K562 (cell line): ENCODE measurements around the gene FAM174C. TPM values are rescaled to one million over a fixed set of nuclear protein-coding genes. Genes with fewer than 3 reads are reported as not detected.

Experiments used
- ATF1 ChIP-seq, 2 experiments: fragments of 450-650 bp in 1 of 2; IDR thresholded peaks; 2 replicates each; pipeline ENCODE4 v1.6.1; 2016; ENCODE audit warnings: missing compliant biosample characterization in 1 of 2, missing genetic modification characterization in 1 of 2
- FOXJ3 ChIP-seq: sonication (generic); formaldehyde crosslinking; IDR thresholded peaks from 2 replicates; pipeline ENCODE4 v1.4.0; 2020; ENCODE audit warnings: mild to moderate bottlenecking, missing genetic modification reagents
- HDAC1 ChIP-seq, 2 experiments: fragments of 450-650 bp; IDR thresholded peaks; 2 replicates each; pipeline ENCODE4 v1.6.1; 2016 to 2017; ENCODE audit warnings: inconsistent platforms in 1 of 2, mild to moderate bottlenecking in 1 of 2, moderate library complexity in 1 of 2
- KAT7 ChIP-seq: sonication (generic); formaldehyde crosslinking; IDR thresholded peaks from 2 replicates; pipeline ENCODE4 v1.8.0; 2022; ENCODE audit warnings: missing genetic modification reagents, mild to moderate bottlenecking, borderline replicate concordance
- MCM2 ChIP-seq: fragments of 450-650 bp; IDR thresholded peaks from 2 replicates; pipeline ENCODE4 v1.6.1; 2017; ENCODE audit warnings: low read depth, mild to moderate bottlenecking
- NRF1 ChIP-seq, 2 experiments: fragments of 450-650 bp; IDR thresholded peaks in 1 of 2; conservative IDR thresholded peaks in 1 of 2; 2 replicates each; pipeline ENCODE4 v1.6.1; 2014; ENCODE audit warnings: mild to moderate bottlenecking in 2 of 2
- RBM17 ChIP-seq: fragments of 200-400 bp; formaldehyde crosslinking; IDR thresholded peaks from 2 replicates; pipeline ENCODE4 v1.6.1; 2017; ENCODE audit warnings: low read depth, mild to moderate bottlenecking, low read length, borderline replicate concordance
- SP1 ChIP-seq: sonication (generic); formaldehyde crosslinking; IDR thresholded peaks from 2 replicates; pipeline ENCODE4 v1.8.1; 2022; ENCODE audit warnings: mild to moderate bottlenecking, missing genetic modification reagents
- WHSC1 ChIP-seq: IDR thresholded peaks from one replicate; pipeline ENCODE4 v1.6.1; 2012; ENCODE audit warnings: low read length, control low read depth, inconsistent platforms
- ZFX ChIP-seq: sonication (generic); formaldehyde crosslinking; IDR thresholded peaks from 2 replicates; pipeline ENCODE4 v1.8.0; 2022; ENCODE audit warnings: mild to moderate bottlenecking, missing genetic modification reagents, moderate library complexity
- ZKSCAN1 ChIP-seq: fragments of 150-350 bp; IDR thresholded peaks from 2 replicates; pipeline ENCODE4 v1.6.1; 2016; ENCODE audit warnings: low read depth, low read length
- ZNF124 ChIP-seq: sonication (generic); formaldehyde crosslinking; IDR thresholded peaks from 2 replicates; pipeline ENCODE4 v1.8.1; 2022; ENCODE audit warnings: missing genetic modification reagents
- polyA plus RNA-seq, 8 experiments: library from polyadenylated mRNA; depleted of rRNA in 4 of 8; stranded (reverse) in 5 of 8; unstranded in 3 of 8; fragments of >200 nt; fragmentation: Nextera tagmentation in 2 of 8; fragmentation: Illumina TruSeq in 1 of 8; extraction: Ambion mirVana in 2 of 8; extraction: Trizol in 1 of 8; gene quantifications; 2 replicates each; pipeline versions ENCODE4 v1.2.1 to v1.2.3, GENCODE V29; 2011 to 2014; ENCODE audit warnings: inconsistent platforms in 1 of 8, missing spikeins in 1 of 8
- total RNA-seq, 7 experiments: library from RNA; depleted of rRNA in 6 of 7; stranded (reverse); fragments of >200 nt in 6 of 7; fragmentation: Illumina TruSeq in 2 of 7; extraction: Trizol in 2 of 7; gene quantifications; 2 replicates each; pipeline versions ENCODE4 v1.2.1 to v1.2.3, GENCODE V29; 2011 to 2021; ENCODE audit warnings: low replicate concordance in 1 of 7
- TF ChIP-seq, protein P1 (sequence below): sonication (generic); formaldehyde crosslinking; IDR thresholded peaks from 2 replicates; pipeline ENCODE4 v1.8.0; 2022; ENCODE audit warnings: missing genetic modification reagents, mild to moderate bottlenecking, moderate library complexity, borderline replicate concordance
- TF ChIP-seq, protein P2 (sequence below): IDR thresholded peaks from 2 replicates; pipeline ENCODE4 v1.6.1; 2014; ENCODE audit warnings: antibody characterized with exemption
- TF ChIP-seq, protein P3 (sequence below): sonication (generic); formaldehyde crosslinking; IDR thresholded peaks from 2 replicates; pipeline ENCODE4 v1.8.0; 2023; ENCODE audit warnings: mild to moderate bottlenecking, missing genetic modification reagents
- TF ChIP-seq, protein P4 (sequence below): fragments of 450-650 bp; IDR thresholded peaks from 2 replicates; pipeline ENCODE4 v1.6.1; 2017; ENCODE audit warnings: antibody characterized with exemption

The FAM174C gene
- total and polyA plus RNA-seq, 9 of the 15 experiments (the other 6 are each of a cell fraction or from before 2014, with no cell fraction given): 0.66 to 89.6 (median 20.3) TPM

DNA sequence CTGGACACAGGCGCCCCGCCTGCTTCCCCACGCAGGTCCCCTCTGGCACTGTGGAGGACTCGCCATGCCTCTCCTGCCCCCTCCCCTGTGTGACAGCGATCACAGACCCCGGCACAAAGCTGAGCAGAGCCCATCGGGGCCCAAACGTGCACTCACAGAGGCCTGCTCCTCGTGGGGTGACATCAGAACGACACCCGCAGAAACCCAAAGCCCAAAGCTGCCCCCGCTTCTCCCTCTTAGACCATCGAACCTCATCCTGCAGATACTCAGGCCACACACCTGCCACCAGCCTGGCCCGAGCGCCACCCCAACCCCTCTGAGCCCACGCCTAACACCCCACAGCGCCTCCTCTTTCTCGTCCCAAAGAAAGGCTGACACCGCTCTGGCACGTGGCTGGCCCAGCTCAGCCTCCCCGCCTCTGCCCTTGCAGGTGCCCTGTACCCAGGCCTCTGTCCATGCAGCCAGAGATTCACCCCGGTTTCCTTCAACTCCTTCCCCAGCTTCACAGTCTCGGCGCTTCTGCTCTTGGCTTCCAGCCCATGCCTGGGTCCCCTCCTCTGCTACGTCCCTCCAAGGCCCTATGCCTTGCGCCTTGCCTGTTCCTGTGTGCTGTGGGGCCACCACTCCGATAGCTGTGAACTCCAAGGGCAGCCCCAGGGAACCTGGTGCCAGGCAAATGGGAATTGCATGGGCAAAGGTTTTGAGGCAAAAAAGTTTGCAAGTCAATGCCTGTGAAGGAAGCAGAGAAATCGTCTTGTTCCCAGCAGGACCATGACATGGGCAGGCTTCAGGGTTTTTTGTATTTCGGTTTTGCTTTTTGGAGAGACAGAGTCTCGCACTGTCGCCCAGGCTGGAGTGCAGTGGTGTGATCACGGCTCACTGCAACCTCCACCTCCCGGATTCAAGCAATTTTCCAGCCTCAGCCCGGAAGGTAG lies 36.7 kb upstream of the FAM174C start (continued):
- TF ChIP-seq, protein P1, sequence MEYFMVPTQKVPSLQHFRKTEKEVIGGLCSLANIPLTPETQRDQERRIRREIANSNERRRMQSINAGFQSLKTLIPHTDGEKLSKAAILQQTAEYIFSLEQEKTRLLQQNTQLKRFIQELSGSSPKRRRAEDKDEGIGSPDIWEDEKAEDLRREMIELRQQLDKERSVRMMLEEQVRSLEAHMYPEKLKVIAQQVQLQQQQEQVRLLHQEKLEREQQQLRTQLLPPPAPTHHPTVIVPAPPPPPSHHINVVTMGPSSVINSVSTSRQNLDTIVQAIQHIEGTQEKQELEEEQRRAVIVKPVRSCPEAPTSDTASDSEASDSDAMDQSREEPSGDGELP (CRISPR knock-in tag): 0 out of 2 replicates have a peak, but pooled peaks have one; percentile 6
- TF ChIP-seq SP1 (CRISPR knock-in tag) (0 out of 2 replicates have a peak, but pooled peaks have one; percentile 13), HDAC1 (IDR thresholded peaks at IDR 0.05) (no peak), ZKSCAN1 (no peak), WHSC1 (no peak), MCM2 (no peak), ATF1 (CRISPR knock-in tag; IDR thresholded peaks at IDR 0.05) (no peak), ATF1 (tag; IDR thresholded peaks at IDR 0.05) (no peak), FOXJ3 (CRISPR knock-in tag) (no peak), NRF1 (conservative IDR thresholded peaks at IDR 0.05 in 1 of 2, IDR thresholded peaks at IDR 0.05 in 1 of 2) (no peak), RBM17 (no peak), ZNF124 (CRISPR knock-in tag) (no peak), ZFX (CRISPR knock-in tag) (peak; percentile 29; the same call in 1 of the 2 replicates), KAT7 (CRISPR knock-in tag) (no peak)
- TF ChIP-seq, protein P2, sequence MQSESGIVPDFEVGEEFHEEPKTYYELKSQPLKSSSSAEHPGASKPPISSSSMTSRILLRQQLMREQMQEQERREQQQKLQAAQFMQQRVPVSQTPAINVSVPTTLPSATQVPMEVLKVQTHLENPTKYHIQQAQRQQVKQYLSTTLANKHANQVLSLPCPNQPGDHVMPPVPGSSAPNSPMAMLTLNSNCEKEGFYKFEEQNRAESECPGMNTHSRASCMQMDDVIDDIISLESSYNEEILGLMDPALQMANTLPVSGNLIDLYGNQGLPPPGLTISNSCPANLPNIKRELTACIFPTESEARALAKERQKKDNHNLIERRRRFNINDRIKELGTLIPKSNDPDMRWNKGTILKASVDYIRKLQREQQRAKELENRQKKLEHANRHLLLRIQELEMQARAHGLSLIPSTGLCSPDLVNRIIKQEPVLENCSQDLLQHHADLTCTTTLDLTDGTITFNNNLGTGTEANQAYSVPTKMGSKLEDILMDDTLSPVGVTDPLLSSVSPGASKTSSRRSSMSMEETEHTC: no peak
- TF ChIP-seq, protein P3, sequence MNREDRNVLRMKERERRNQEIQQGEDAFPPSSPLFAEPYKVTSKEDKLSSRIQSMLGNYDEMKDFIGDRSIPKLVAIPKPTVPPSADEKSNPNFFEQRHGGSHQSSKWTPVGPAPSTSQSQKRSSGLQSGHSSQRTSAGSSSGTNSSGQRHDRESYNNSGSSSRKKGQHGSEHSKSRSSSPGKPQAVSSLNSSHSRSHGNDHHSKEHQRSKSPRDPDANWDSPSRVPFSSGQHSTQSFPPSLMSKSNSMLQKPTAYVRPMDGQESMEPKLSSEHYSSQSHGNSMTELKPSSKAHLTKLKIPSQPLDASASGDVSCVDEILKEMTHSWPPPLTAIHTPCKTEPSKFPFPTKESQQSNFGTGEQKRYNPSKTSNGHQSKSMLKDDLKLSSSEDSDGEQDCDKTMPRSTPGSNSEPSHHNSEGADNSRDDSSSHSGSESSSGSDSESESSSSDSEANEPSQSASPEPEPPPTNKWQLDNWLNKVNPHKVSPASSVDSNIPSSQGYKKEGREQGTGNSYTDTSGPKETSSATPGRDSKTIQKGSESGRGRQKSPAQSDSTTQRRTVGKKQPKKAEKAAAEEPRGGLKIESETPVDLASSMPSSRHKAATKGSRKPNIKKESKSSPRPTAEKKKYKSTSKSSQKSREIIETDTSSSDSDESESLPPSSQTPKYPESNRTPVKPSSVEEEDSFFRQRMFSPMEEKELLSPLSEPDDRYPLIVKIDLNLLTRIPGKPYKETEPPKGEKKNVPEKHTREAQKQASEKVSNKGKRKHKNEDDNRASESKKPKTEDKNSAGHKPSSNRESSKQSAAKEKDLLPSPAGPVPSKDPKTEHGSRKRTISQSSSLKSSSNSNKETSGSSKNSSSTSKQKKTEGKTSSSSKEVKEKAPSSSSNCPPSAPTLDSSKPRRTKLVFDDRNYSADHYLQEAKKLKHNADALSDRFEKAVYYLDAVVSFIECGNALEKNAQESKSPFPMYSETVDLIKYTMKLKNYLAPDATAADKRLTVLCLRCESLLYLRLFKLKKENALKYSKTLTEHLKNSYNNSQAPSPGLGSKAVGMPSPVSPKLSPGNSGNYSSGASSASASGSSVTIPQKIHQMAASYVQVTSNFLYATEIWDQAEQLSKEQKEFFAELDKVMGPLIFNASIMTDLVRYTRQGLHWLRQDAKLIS (CRISPR knock-in tag): no peak
- TF ChIP-seq, protein P4, sequence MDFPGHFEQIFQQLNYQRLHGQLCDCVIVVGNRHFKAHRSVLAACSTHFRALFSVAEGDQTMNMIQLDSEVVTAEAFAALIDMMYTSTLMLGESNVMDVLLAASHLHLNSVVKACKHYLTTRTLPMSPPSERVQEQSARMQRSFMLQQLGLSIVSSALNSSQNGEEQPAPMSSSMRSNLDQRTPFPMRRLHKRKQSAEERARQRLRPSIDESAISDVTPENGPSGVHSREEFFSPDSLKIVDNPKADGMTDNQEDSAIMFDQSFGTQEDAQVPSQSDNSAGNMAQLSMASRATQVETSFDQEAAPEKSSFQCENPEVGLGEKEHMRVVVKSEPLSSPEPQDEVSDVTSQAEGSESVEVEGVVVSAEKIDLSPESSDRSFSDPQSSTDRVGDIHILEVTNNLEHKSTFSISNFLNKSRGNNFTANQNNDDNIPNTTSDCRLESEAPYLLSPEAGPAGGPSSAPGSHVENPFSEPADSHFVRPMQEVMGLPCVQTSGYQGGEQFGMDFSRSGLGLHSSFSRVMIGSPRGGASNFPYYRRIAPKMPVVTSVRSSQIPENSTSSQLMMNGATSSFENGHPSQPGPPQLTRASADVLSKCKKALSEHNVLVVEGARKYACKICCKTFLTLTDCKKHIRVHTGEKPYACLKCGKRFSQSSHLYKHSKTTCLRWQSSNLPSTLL: no peak
